Ovary (tissue), 3 donors: ENCODE data around the gene PPP1R14C.

Experiments used
- EP300 ChIP-seq: sonication (generic); formaldehyde crosslinking; IDR thresholded peaks from one replicate; pipeline ENCODE4 v1.6.1; 2017; ENCODE audit warnings: antibody characterized with exemption
- POLR2A ChIP-seq: fragments of 450-650 bp; IDR thresholded peaks from one replicate; pipeline ENCODE4 v1.6.1; 2017; ENCODE audit warnings: antibody characterized with exemption, mild to moderate bottlenecking, moderate library complexity
- TF ChIP-seq, protein P1 (sequence below), 3 donors: fragments of 450-650 bp in 2 of 3; fragments of 200-600 bp in 1 of 3; IDR thresholded peaks; one replicate each; pipeline versions ENCODE4 v1.5.1 to v1.8.0; 2016 to 2022; ENCODE audit warnings: antibody characterized with exemption in 3 of 3, mild to moderate bottlenecking in 1 of 3
- donor health status: DM: no; HTN: no; CAD: no.

DNA sequence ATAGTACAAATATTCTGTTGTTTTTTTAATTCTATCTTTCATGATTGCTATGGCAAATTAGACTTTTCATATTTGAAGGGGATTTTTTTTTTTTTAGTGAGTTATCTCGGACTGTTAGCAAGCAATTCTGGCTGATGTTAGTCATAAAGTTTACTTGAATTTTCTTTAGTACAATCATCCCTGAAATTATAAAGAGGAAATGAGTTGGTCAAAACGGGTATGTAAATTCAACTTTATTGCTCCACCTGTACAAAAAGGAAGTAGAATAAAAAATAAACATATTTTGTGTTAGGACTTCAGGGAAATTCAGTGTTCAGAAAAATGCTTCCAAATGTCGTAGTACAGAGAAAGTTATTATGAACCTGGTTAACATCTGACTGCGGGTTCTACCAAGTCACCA lies 40.3 kb downstream of the PPP1R14C start:
- TF ChIP-seq, protein P1, sequence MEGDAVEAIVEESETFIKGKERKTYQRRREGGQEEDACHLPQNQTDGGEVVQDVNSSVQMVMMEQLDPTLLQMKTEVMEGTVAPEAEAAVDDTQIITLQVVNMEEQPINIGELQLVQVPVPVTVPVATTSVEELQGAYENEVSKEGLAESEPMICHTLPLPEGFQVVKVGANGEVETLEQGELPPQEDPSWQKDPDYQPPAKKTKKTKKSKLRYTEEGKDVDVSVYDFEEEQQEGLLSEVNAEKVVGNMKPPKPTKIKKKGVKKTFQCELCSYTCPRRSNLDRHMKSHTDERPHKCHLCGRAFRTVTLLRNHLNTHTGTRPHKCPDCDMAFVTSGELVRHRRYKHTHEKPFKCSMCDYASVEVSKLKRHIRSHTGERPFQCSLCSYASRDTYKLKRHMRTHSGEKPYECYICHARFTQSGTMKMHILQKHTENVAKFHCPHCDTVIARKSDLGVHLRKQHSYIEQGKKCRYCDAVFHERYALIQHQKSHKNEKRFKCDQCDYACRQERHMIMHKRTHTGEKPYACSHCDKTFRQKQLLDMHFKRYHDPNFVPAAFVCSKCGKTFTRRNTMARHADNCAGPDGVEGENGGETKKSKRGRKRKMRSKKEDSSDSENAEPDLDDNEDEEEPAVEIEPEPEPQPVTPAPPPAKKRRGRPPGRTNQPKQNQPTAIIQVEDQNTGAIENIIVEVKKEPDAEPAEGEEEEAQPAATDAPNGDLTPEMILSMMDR (IDR thresholded peaks at IDR 0.05) = no peak
- TF ChIP-seq POLR2A (no peak), EP300 (no peak)
